SK-N-SH treated with all-trans-retinoic acid at 6 μM for 48 hours (cell line): ENCODE data around the gene MYO7A.

ENCODE experiments used
- ATAC-seq: fragments of 200-7000 bp; cut with Tn5 transposase; 3 replicates; pipeline ENCODE4 v1.9.1; 2020; ENCODE audit warnings: mild to moderate bottlenecking, moderate library complexity
- ARNTL ChIP-seq: fragments of 450-650 bp; formaldehyde crosslinking; IDR thresholded peaks from 2 replicates; pipeline ENCODE4 v1.5.0; 2020; ENCODE audit warnings: low read depth, mild to moderate bottlenecking, moderate library complexity, borderline replicate concordance
- BACH2 ChIP-seq: fragments of 250-450 bp; sonication (Bioruptor Pico); IDR thresholded peaks from 2 replicates; pipeline ENCODE4 v1.9.0; 2021; ENCODE audit warnings: mild to moderate bottlenecking, borderline replicate concordance
- CSDC2 ChIP-seq: fragments of 250-450 bp; sonication (Bioruptor Pico); IDR thresholded peaks from 2 replicates; pipeline ENCODE4 v1.5.0; 2020; ENCODE audit warnings: mild to moderate bottlenecking, moderate library complexity
- ESRRG ChIP-seq: fragments of 250-450 bp; sonication (Bioruptor Pico); IDR thresholded peaks from 2 replicates; pipeline ENCODE4 v1.6.1; 2021; ENCODE audit warnings: mild to moderate bottlenecking
- GLIS3 ChIP-seq: fragments of 250-450 bp; sonication (Bioruptor Pico); IDR thresholded peaks from 2 replicates; pipeline ENCODE4 v1.5.0; 2020; ENCODE audit warnings: mild to moderate bottlenecking, moderate library complexity
- OSR1 ChIP-seq: fragments of 250-450 bp; sonication (Bioruptor Pico); IDR thresholded peaks from 2 replicates; pipeline ENCODE4 v1.8.0; 2022; ENCODE audit warnings: moderate library complexity, mild to moderate bottlenecking, inconsistent platforms
- PPARA ChIP-seq: fragments of 250-450 bp; sonication (Bioruptor Pico); IDR thresholded peaks from 2 replicates; pipeline ENCODE4 v1.5.0; 2020; ENCODE audit warnings: mild to moderate bottlenecking, borderline replicate concordance
- SNAI2 ChIP-seq: fragments of 250-450 bp; sonication (Bioruptor Pico); IDR thresholded peaks from 2 replicates; pipeline ENCODE4 v1.5.0; 2020; ENCODE audit warnings: mild to moderate bottlenecking, moderate library complexity
- TCF4 ChIP-seq: fragments of 250-450 bp; sonication (Bioruptor Pico); IDR thresholded peaks from 2 replicates; pipeline ENCODE4 v1.8.0; 2021; ENCODE audit warnings: mild to moderate bottlenecking, moderate library complexity, borderline replicate concordance
- TOX ChIP-seq: fragments of 250-450 bp; sonication (Bioruptor Pico); IDR thresholded peaks from 2 replicates; pipeline ENCODE4 v1.8.0; 2021; ENCODE audit warnings: mild to moderate bottlenecking, moderate library complexity, borderline replicate concordance
- ZFP30 ChIP-seq: fragments of 450-650 bp; formaldehyde crosslinking; IDR thresholded peaks from 2 replicates; pipeline ENCODE4 v1.5.0; 2022; ENCODE audit warnings: mild to moderate bottlenecking, moderate library complexity
- ZNF70 ChIP-seq: fragments of 450-650 bp; formaldehyde crosslinking; IDR thresholded peaks from 2 replicates; pipeline ENCODE4 v1.5.0; 2020; ENCODE audit warnings: mild to moderate bottlenecking, moderate library complexity
- ZNF8 ChIP-seq: fragments of 450-650 bp; formaldehyde crosslinking; IDR thresholded peaks from 2 replicates; pipeline ENCODE4 v1.5.0; 2020; ENCODE audit warnings: mild to moderate bottlenecking, moderate library complexity
- TF ChIP-seq, protein P1 (sequence below): fragments of 250-450 bp; sonication (Bioruptor Pico); IDR thresholded peaks from 2 replicates; pipeline ENCODE4 v1.8.0; 2020; ENCODE audit warnings: mild to moderate bottlenecking, moderate library complexity, borderline replicate concordance
- TF ChIP-seq, protein P2 (sequence below): fragments of 250-450 bp; sonication (Bioruptor Pico); IDR thresholded peaks from 2 replicates; pipeline ENCODE4 v1.5.1; 2020; ENCODE audit warnings: low read depth, mild to moderate bottlenecking, moderate library complexity
- TF ChIP-seq, protein P3 (sequence below): fragments of 250-450 bp; sonication (Bioruptor Pico); IDR thresholded peaks from 2 replicates; pipeline ENCODE4 v1.5.1; 2021; ENCODE audit warnings: mild to moderate bottlenecking, moderate library complexity
- TF ChIP-seq, protein P4 (sequence below): fragments of 250-450 bp; sonication (Bioruptor Pico); IDR thresholded peaks from 2 replicates; pipeline ENCODE4 v1.8.0; 2021; ENCODE audit warnings: low read depth, mild to moderate bottlenecking, moderate library complexity, borderline replicate concordance
- TF ChIP-seq, protein P5 (sequence below): fragments of 250-450 bp; sonication (Bioruptor Pico); IDR thresholded peaks from 2 replicates; pipeline ENCODE4 v1.5.0; 2020; ENCODE audit warnings: mild to moderate bottlenecking, moderate library complexity

Gene MYO7A

DNA sequence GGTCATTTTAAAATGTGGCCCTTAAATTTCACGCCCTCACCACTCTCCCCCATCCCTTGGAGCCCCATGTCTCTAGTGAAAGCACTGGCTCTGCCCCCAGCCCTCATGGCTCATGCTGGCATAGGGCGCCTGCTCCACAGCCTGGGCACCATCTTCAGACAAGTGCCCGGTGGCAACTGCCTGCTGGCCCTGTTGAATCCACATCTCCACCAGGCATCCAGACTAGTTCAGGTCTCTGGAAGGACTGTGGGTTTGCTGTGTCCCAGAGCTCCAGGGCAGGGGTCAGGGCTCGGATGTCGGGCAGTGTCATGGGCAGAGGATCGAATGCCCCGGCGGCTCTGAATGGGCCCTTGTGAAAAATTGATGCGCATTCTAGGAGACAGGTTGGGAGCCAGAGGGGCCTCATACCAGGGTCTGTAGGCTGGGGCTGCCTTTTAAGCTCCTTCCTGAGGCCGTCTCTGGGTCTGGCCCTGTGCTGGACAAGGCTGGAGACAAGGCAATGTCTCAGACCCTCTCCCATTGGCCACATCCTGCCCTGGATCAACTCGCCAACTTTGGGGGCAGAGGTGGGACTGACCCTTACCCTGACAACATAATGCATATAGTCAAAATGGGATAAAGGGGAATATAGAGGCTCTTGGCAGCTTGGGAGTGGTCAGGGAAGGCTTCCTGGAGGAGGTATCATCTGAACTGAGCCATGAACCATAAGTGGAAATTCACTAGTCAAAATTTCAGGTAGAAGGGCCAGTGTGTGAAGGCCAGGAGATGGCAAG lies 1.2 kb downstream of the MYO7A start:
- ATAC-seq: no peak
- TF ChIP-seq BACH2 (no peak), GLIS3 (CRISPR knock-in tag) (no peak), TCF4 (CRISPR knock-in tag) (no peak), SNAI2 (CRISPR knock-in tag) (no peak), ZNF70 (no peak), CSDC2 (CRISPR knock-in tag) (no peak), ESRRG (CRISPR knock-in tag) (no peak), ZFP30 (CRISPR knock-in tag) (no peak), PPARA (CRISPR knock-in tag) (no peak), ZNF8 (CRISPR knock-in tag) (no peak), ARNTL (no peak), TOX (CRISPR knock-in tag) (no peak), OSR1 (CRISPR knock-in tag) (no peak)
- TF ChIP-seq, protein P1, sequence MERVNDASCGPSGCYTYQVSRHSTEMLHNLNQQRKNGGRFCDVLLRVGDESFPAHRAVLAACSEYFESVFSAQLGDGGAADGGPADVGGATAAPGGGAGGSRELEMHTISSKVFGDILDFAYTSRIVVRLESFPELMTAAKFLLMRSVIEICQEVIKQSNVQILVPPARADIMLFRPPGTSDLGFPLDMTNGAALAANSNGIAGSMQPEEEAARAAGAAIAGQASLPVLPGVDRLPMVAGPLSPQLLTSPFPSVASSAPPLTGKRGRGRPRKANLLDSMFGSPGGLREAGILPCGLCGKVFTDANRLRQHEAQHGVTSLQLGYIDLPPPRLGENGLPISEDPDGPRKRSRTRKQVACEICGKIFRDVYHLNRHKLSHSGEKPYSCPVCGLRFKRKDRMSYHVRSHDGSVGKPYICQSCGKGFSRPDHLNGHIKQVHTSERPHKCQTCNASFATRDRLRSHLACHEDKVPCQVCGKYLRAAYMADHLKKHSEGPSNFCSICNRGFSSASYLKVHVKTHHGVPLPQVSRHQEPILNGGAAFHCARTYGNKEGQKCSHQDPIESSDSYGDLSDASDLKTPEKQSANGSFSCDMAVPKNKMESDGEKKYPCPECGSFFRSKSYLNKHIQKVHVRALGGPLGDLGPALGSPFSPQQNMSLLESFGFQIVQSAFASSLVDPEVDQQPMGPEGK: no peak
- TF ChIP-seq, protein P2, sequence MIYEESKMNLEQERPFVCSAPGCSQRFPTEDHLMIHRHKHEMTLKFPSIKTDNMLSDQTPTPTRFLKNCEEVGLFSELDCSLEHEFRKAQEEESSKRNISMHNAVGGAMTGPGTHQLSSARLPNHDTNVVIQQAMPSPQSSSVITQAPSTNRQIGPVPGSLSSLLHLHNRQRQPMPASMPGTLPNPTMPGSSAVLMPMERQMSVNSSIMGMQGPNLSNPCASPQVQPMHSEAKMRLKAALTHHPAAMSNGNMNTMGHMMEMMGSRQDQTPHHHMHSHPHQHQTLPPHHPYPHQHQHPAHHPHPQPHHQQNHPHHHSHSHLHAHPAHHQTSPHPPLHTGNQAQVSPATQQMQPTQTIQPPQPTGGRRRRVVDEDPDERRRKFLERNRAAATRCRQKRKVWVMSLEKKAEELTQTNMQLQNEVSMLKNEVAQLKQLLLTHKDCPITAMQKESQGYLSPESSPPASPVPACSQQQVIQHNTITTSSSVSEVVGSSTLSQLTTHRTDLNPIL (CRISPR knock-in tag): no peak
- TF ChIP-seq, protein P3, sequence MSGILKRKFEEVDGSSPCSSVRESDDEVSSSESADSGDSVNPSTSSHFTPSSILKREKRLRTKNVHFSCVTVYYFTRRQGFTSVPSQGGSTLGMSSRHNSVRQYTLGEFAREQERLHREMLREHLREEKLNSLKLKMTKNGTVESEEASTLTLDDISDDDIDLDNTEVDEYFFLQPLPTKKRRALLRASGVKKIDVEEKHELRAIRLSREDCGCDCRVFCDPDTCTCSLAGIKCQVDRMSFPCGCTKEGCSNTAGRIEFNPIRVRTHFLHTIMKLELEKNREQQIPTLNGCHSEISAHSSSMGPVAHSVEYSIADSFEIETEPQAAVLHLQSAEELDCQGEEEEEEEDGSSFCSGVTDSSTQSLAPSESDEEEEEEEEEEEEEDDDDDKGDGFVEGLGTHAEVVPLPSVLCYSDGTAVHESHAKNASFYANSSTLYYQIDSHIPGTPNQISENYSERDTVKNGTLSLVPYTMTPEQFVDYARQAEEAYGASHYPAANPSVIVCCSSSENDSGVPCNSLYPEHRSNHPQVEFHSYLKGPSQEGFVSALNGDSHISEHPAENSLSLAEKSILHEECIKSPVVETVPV: no peak
- TF ChIP-seq, protein P4, sequence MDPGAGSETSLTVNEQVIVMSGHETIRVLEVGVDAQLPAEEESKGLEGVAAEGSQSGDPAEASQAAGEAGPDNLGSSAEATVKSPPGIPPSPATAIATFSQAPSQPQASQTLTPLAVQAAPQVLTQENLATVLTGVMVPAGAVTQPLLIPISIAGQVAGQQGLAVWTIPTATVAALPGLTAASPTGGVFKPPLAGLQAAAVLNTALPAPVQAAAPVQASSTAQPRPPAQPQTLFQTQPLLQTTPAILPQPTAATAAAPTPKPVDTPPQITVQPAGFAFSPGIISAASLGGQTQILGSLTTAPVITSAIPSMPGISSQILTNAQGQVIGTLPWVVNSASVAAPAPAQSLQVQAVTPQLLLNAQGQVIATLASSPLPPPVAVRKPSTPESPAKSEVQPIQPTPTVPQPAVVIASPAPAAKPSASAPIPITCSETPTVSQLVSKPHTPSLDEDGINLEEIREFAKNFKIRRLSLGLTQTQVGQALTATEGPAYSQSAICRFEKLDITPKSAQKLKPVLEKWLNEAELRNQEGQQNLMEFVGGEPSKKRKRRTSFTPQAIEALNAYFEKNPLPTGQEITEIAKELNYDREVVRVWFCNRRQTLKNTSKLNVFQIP: no peak
- TF ChIP-seq, protein P5, sequence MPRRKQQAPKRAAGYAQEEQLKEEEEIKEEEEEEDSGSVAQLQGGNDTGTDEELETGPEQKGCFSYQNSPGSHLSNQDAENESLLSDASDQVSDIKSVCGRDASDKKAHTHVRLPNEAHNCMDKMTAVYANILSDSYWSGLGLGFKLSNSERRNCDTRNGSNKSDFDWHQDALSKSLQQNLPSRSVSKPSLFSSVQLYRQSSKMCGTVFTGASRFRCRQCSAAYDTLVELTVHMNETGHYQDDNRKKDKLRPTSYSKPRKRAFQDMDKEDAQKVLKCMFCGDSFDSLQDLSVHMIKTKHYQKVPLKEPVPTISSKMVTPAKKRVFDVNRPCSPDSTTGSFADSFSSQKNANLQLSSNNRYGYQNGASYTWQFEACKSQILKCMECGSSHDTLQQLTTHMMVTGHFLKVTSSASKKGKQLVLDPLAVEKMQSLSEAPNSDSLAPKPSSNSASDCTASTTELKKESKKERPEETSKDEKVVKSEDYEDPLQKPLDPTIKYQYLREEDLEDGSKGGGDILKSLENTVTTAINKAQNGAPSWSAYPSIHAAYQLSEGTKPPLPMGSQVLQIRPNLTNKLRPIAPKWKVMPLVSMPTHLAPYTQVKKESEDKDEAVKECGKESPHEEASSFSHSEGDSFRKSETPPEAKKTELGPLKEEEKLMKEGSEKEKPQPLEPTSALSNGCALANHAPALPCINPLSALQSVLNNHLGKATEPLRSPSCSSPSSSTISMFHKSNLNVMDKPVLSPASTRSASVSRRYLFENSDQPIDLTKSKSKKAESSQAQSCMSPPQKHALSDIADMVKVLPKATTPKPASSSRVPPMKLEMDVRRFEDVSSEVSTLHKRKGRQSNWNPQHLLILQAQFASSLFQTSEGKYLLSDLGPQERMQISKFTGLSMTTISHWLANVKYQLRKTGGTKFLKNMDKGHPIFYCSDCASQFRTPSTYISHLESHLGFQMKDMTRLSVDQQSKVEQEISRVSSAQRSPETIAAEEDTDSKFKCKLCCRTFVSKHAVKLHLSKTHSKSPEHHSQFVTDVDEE (CRISPR knock-in tag): no peak

DNA sequence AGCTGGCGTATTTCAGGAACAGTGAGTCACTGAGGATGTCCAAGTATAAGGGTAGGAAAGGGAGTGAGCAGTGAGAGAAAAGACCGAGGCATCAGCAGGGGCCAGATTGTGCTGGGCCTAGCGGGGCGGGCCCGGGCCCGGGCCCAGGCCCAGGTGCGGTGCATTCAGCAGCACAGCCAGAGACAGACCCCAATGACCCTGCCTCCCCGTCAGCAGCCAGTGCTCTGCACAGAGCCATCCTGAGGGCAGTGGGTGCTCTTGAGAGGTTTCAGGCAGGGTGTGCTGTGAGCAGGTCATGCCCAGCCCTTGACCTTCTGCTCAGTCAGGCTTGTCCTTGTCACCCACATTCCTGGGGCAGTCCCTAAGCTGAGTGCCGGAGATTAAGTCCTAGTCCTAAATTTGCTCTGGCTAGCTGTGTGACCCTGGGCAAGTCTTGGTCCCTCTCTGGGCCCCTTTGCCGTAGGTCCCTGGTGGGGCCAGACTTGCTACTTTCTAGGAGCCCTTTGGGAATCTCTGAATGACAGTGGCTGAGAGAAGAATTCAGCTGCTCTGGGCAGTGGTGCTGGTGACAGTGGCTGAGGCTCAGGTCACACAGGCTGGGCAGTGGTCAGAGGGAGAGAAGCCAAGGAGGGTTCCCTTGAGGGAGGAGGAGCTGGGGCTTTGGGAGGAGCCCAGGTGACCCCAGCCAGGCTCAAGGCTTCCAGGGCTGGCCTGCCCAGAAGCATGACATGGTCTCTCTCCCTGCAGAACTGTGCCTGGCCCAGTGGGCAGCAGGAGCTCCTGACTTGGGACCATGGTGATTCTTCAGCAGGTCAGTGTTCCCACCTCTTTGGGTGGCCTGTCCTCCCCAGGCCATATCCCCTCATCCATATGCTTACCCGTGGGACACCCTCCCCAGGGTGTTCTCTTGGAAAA lies 2.1 kb downstream of the MYO7A start:
- ATAC-seq: no peak
- TF ChIP-seq BACH2 (no peak), ARNTL (no peak), CSDC2 (CRISPR knock-in tag) (no peak), TOX (CRISPR knock-in tag) (no peak), ESRRG (CRISPR knock-in tag) (no peak), ZNF8 (CRISPR knock-in tag) (no peak), PPARA (CRISPR knock-in tag) (no peak), ZNF70 (no peak), GLIS3 (CRISPR knock-in tag) (no peak)
- TF ChIP-seq, protein P1: no peak
- TF ChIP-seq, protein P5 (CRISPR knock-in tag): no peak
- TF ChIP-seq, protein P4: no peak
